ENCODE measurements around the gene BIN2.

DNA sequence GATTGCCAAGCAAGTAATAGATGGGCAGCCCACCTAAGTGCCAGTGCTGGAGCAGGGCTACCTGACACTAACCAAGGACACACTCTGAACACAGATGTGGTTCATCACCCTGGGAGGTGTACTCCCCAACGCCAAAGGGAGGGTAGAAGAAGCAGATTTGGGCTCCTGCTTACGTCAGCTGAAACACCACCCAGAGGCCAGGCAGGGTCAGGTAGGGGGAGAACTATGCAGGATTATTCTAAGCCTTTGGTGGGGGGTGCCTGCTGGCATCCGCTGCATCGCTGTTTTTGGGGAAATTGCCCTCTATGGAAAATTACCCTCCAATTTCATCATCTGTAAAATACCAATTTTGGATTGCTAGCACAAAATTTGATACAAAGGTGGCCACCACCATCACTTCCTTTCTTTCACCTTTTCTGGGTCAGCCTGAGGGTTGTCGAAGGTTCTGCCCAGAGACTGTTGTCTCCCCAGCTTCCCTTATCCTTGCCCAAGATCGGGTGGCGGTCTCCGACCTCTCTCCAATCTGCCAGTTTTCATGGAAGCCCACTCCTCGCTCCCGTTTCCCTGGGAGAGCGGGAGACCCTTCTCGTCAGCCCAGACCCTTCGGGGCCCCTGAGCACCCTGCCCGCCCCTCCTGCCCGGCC lies 535 bp downstream of the BIN2 start:
- TF ChIP-seq MAFK (IDR thresholded peaks at IDR 0.05; ENCODE audit: low read length) (no peak), ZFX (CRISPR knock-in tag; IDR thresholded peaks at IDR 0.05) (no peak), SP2 (IDR thresholded peaks at IDR 0.05; ENCODE audit: extremely low read depth, low read depth, low read length, poor library complexity, severe bottlenecking) (no peak), SIN3B (IDR thresholded peaks at IDR 0.05; ENCODE audit: low read depth) (no peak), RFX1 (IDR thresholded peaks at IDR 0.05) (no peak), WHSC1 (IDR thresholded peaks at IDR 0.05; ENCODE audit: low read length) (no peak), FOXP1 (CRISPR knock-in tag; IDR thresholded peaks at IDR 0.05) (no peak), NFE2L1 (tag; IDR thresholded peaks at IDR 0.05; ENCODE audit: borderline replicate concordance, low read depth) (no peak)
- TF ChIP-seq, protein P1, sequence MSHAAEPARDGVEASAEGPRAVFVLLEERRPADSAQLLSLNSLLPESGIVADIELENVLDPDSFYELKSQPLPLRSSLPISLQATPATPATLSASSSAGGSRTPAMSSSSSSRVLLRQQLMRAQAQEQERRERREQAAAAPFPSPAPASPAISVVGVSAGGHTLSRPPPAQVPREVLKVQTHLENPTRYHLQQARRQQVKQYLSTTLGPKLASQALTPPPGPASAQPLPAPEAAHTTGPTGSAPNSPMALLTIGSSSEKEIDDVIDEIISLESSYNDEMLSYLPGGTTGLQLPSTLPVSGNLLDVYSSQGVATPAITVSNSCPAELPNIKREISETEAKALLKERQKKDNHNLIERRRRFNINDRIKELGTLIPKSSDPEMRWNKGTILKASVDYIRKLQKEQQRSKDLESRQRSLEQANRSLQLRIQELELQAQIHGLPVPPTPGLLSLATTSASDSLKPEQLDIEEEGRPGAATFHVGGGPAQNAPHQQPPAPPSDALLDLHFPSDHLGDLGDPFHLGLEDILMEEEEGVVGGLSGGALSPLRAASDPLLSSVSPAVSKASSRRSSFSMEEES (CRISPR knock-in tag; IDR thresholded peaks at IDR 0.05): no peak
- TF ChIP-seq, protein P2, sequence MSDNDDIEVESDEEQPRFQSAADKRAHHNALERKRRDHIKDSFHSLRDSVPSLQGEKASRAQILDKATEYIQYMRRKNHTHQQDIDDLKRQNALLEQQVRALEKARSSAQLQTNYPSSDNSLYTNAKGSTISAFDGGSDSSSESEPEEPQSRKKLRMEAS (CRISPR knock-in tag; IDR thresholded peaks at IDR 0.05): no peak
- TF ChIP-seq, protein P3, sequence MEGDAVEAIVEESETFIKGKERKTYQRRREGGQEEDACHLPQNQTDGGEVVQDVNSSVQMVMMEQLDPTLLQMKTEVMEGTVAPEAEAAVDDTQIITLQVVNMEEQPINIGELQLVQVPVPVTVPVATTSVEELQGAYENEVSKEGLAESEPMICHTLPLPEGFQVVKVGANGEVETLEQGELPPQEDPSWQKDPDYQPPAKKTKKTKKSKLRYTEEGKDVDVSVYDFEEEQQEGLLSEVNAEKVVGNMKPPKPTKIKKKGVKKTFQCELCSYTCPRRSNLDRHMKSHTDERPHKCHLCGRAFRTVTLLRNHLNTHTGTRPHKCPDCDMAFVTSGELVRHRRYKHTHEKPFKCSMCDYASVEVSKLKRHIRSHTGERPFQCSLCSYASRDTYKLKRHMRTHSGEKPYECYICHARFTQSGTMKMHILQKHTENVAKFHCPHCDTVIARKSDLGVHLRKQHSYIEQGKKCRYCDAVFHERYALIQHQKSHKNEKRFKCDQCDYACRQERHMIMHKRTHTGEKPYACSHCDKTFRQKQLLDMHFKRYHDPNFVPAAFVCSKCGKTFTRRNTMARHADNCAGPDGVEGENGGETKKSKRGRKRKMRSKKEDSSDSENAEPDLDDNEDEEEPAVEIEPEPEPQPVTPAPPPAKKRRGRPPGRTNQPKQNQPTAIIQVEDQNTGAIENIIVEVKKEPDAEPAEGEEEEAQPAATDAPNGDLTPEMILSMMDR (IDR thresholded peaks at IDR 0.05 in 2 of 3, conservative IDR thresholded peaks at IDR 0.05 in 1 of 3; ENCODE audit: insufficient read depth in 2 of 3, low read depth in 1 of 3, low read length in 3 of 3): no peak
- TF ChIP-seq, protein P4, sequence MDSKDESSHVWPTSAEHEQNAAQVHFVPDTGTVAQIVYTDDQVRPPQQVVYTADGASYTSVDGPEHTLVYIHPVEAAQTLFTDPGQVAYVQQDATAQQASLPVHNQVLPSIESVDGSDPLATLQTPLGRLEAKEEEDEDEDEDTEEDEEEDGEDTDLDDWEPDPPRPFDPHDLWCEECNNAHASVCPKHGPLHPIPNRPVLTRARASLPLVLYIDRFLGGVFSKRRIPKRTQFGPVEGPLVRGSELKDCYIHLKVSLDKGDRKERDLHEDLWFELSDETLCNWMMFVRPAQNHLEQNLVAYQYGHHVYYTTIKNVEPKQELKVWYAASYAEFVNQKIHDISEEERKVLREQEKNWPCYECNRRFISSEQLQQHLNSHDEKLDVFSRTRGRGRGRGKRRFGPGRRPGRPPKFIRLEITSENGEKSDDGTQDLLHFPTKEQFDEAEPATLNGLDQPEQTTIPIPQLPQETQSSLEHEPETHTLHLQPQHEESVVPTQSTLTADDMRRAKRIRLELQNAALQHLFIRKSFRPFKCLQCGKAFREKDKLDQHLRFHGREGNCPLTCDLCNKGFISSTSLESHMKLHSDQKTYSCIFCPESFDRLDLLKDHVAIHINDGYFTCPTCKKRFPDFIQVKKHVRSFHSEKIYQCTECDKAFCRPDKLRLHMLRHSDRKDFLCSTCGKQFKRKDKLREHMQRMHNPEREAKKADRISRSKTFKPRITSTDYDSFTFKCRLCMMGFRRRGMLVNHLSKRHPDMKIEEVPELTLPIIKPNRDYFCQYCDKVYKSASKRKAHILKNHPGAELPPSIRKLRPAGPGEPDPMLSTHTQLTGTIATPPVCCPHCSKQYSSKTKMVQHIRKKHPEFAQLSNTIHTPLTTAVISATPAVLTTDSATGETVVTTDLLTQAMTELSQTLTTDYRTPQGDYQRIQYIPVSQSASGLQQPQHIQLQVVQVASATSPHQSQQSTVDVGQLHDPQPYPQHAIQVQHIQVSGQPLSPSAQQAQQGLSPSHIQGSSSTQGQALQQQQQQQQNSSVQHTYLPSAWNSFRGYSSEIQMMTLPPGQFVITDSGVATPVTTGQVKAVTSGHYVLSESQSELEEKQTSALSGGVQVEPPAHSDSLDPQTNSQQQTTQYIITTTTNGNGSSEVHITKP (IDR thresholded peaks at IDR 0.05; ENCODE audit: partially characterized antibody): no peak

All from K562 (cell line).